ENCODE measurements around the gene ERVFRD-1. TPM values are rescaled to one million over a fixed set of nuclear protein-coding genes. Genes with fewer than 3 reads are reported as not detected.

ERVFRD-1 gene
- polyA plus RNA-seq, 1 experiment, result not detected

- H3K27ac ChIP-seq (ENCODE audit: low read depth, low read length), result no peak overlapping the region
- H3K9me3 ChIP-seq (ENCODE audit: control insufficient read depth, insufficient read depth, low read length), result no peaks in the 10 kb centered on the region
- no peak for TF ChIP-seq CTCF (IDR thresholded peaks at IDR 0.05; ENCODE audit: low read depth, low read length)
- no peak overlapping the region for H3K4me3 ChIP-seq (ENCODE audit: low read depth, low read length)
- ChIA-PET POLR2A (no interaction called here), CTCF (interaction anchor here (0.6 to 1.5 kb wide), 2 partner anchors 244 to 366 kb away, joined by 3 to 5 read pairs; no protein-coding TSS in a partner anchor)
- no peak for DNase-seq (ENCODE audit: low read depth, low spot score)
- H3K27me3 ChIP-seq (ENCODE audit: control insufficient read depth, insufficient read depth, low read length), result no peaks in the 10 kb centered on the region
Observed at GRCh38 chr6:11130605-11131004, 19.1 kb upstream of the ERVFRD-1 start.

- Histone ChIP-seq H3K4me3 (ENCODE audit: low read depth, low read length) (no peak overlapping the region), H3K9me3 (ENCODE audit: control insufficient read depth, insufficient read depth, low read length) (no peaks in the 10 kb centered on the region), H3K27me3 (ENCODE audit: control insufficient read depth, insufficient read depth, low read length) (no peaks in the 10 kb centered on the region), H3K27ac (ENCODE audit: low read depth, low read length) (no peak overlapping the region)
- CTCF ChIA-PET, result interaction anchor here (0.6 to 1.5 kb wide), 2 partner anchors 244 to 367 kb away, joined by 3 to 5 read pairs; no protein-coding TSS in a partner anchor
- TF ChIP-seq CTCF (IDR thresholded peaks at IDR 0.05; ENCODE audit: low read depth, low read length), result no peak
- POLR2A ChIA-PET, result no interaction called here
- DNase-seq (ENCODE audit: low read depth, low spot score), result no peak
Observed at GRCh38 chr6:11129908-11130565, 18.5 kb upstream of the ERVFRD-1 start.

GRCh38 chr6:11128608-11129007 lies 17.1 kb upstream of the ERVFRD-1 start:
- no peak for DNase-seq (ENCODE audit: low read depth, low spot score)
- Histone ChIP-seq H3K9me3 (ENCODE audit: control insufficient read depth, insufficient read depth, low read length) (no peaks in the 10 kb centered on the region), H3K27me3 (ENCODE audit: control insufficient read depth, insufficient read depth, low read length) (no peaks in the 10 kb centered on the region), H3K4me3 (ENCODE audit: low read depth, low read length) (no peak overlapping the region), H3K27ac (ENCODE audit: low read depth, low read length) (no peak overlapping the region)
- no peak for TF ChIP-seq CTCF (IDR thresholded peaks at IDR 0.05; ENCODE audit: low read depth, low read length)
- ChIA-PET POLR2A (no interaction called here), CTCF (no interaction called here)

GRCh38 chr6:11126876-11127275 lies 15.4 kb upstream of the ERVFRD-1 start:
- Histone ChIP-seq H3K27me3 (ENCODE audit: control insufficient read depth, insufficient read depth, low read length) (no peaks in the 10 kb centered on the region), H3K27ac (ENCODE audit: low read depth, low read length) (no peak overlapping the region), H3K9me3 (ENCODE audit: control insufficient read depth, insufficient read depth, low read length) (no peaks in the 10 kb centered on the region), H3K4me3 (ENCODE audit: low read depth, low read length) (no peak overlapping the region)
- TF ChIP-seq CTCF (IDR thresholded peaks at IDR 0.05; ENCODE audit: low read depth, low read length), result no peak
- ChIA-PET POLR2A (no interaction called here), CTCF (interaction anchor here (1.1 kb wide), 1 partner anchor 369 kb away, joined by 5 read pairs; no protein-coding TSS in a partner anchor)
- no peak for DNase-seq (ENCODE audit: low read depth, low spot score)

GRCh38 chr6:11123978-11124377 lies 12.5 kb upstream of the ERVFRD-1 start:
- CTCF ChIA-PET, result interaction anchor here (1.2 to 1.8 kb wide), 2 partner anchors 10 to 372 kb away, joined by 3 to 14 read pairs; no protein-coding TSS in a partner anchor
- H3K4me3 ChIP-seq (ENCODE audit: low read depth, low read length), result no peak overlapping the region
- no peaks in the 10 kb centered on the region for H3K27me3 ChIP-seq (ENCODE audit: control insufficient read depth, insufficient read depth, low read length)
- H3K27ac ChIP-seq (ENCODE audit: low read depth, low read length), result no peak overlapping the region
- H3K9me3 ChIP-seq (ENCODE audit: control insufficient read depth, insufficient read depth, low read length), result no peaks in the 10 kb centered on the region
- no peak for DNase-seq (ENCODE audit: low read depth, low spot score)
- POLR2A ChIA-PET, result no interaction called here
- peak; percentile 28 for TF ChIP-seq CTCF (IDR thresholded peaks at IDR 0.05; ENCODE audit: low read depth, low read length)
